Endothelial cell of umbilical vein (primary cell): ENCODE results near the gene DNAJC22. TPM values are rescaled to one million over a fixed set of nuclear protein-coding genes. Genes with fewer than 3 reads are reported as not detected.
A peak's percentile ranks its signal among the peaks of the same experiment; 100 is the strongest.

Experiments
- BruUV-seq: library from RNA; stranded (reverse); fragments of 400-500 nt; replicated peaks from 2 replicates; lab custom pipeline; 2021; lab: Mats Ljungman, UMichigan
- CTCF ChIA-PET: fragments of 300-600, 350-600 bp; sonication (Branson Sonifier 250); formaldehyde crosslinking; loops from one replicate; lab custom pipeline; 2021; ENCODE audit warnings: antibody characterized with exemption, inconsistent platforms; lab: Charles Lee
- POLR2A ChIA-PET: fragments of 300-600, 350-600 bp; sonication (Branson Sonifier 250); formaldehyde crosslinking; loops from one replicate; lab custom pipeline; 2021; ENCODE audit warnings: antibody characterized with exemption, inconsistent platforms; lab: Charles Lee
- DNase-seq: peaks from one replicate; pipeline ENCODE4 v3.0.0-alpha.2; 2011; ENCODE audit warnings: low read depth, low spot score
- FAIRE-seq: peaks from 2 replicates; lab custom pipeline; 2011; peaks lifted over from hg19 to GRCh38; lab: Jason Lieb, UNC
- H2AFZ ChIP-seq: 2 replicates; pipeline ENCODE4 v1.6.0; 2012; ENCODE audit warnings: low read depth, low read length, control low read depth, inconsistent platforms
- H3K27ac ChIP-seq: 2 replicates; pipeline ENCODE4 v1.5.1; 2011; ENCODE audit warnings: low read depth, mild to moderate bottlenecking, control low read depth, low read length, moderate library complexity; ENCODE audit not compliant: insufficient read depth
- H3K27me3 ChIP-seq, 2 experiments: 2 replicates each; pipeline versions ENCODE4 v1.6.0 to v1.6.1; 2011; ENCODE audit warnings: low read length in 2 of 2, mixed read lengths in 1 of 2; ENCODE audit not compliant: control insufficient read depth in 2 of 2, insufficient read depth in 2 of 2
- H3K36me3 ChIP-seq, 2 experiments: 2 replicates in 1 of 2; 3 replicates in 1 of 2; pipeline ENCODE4 v1.5.1; 2011; ENCODE audit warnings: low read length in 2 of 2, mild to moderate bottlenecking in 1 of 2, moderate library complexity in 1 of 2; ENCODE audit not compliant: control insufficient read depth in 2 of 2, insufficient read depth in 2 of 2; ENCODE audit errors: extremely low read depth in 1 of 2
- H3K4me1 ChIP-seq: 3 replicates; pipeline ENCODE4 v1.5.1; 2011; ENCODE audit warnings: mild to moderate bottlenecking, low read length; ENCODE audit not compliant: control insufficient read depth, insufficient read depth; ENCODE audit errors: extremely low read depth
- H3K4me2 ChIP-seq: 2 replicates; pipeline ENCODE4 v1.6.1; 2011; ENCODE audit warnings: low read length, control low read depth, mixed read lengths; ENCODE audit not compliant: insufficient read depth
- H3K4me3 ChIP-seq, 3 experiments: fragments of 200-600 bp in 1 of 3; sonication (generic), shearing (Covaris generic) in 1 of 3; replicated peaks in 1 of 3; 2 replicates each; pipeline ENCODE4 v1.5.1; 2011 to 2016; ENCODE audit warnings: control low read depth in 3 of 3, low read length in 3 of 3, mild to moderate bottlenecking in 2 of 3, inconsistent platforms in 1 of 3, low read depth in 1 of 3, moderate library complexity in 1 of 3; ENCODE audit not compliant: insufficient read depth in 1 of 3
- H3K79me2 ChIP-seq: 2 replicates; pipeline ENCODE4 v1.6.0; 2012; ENCODE audit warnings: low read length, inconsistent platforms; ENCODE audit not compliant: control insufficient read depth, insufficient read depth
- H3K9ac ChIP-seq: replicated peaks from 2 replicates; pipeline ENCODE3; 2011; ENCODE audit warnings: low read length, control low read depth; ENCODE audit not compliant: insufficient read depth; ENCODE audit errors: extremely low read depth
- H3K9me1 ChIP-seq: replicated peaks from 3 replicates; pipeline ENCODE4 v1.6.0; 2011; ENCODE audit warnings: mild to moderate bottlenecking, low read length; ENCODE audit not compliant: control insufficient read depth, insufficient read depth; ENCODE audit errors: extremely low read depth
- H3K9me3 ChIP-seq: replicated peaks from 2 replicates; pipeline ENCODE4 v1.5.1; 2012; ENCODE audit warnings: low read length, inconsistent platforms; ENCODE audit not compliant: control insufficient read depth, insufficient read depth
- H4K20me1 ChIP-seq: replicated peaks from 2 replicates; pipeline ENCODE3; 2011; ENCODE audit warnings: mild to moderate bottlenecking, low read length; ENCODE audit not compliant: control insufficient read depth, insufficient read depth; ENCODE audit errors: extremely low read depth
- EZH2 ChIP-seq: IDR thresholded peaks from 2 replicates; pipeline ENCODE4 v1.6.1; 2012; ENCODE audit warnings: borderline replicate concordance, low read depth, mild to moderate bottlenecking, moderate library complexity, low read length, inconsistent platforms; ENCODE audit not compliant: severe bottlenecking
- FOS ChIP-seq: IDR thresholded peaks from 2 replicates; pipeline ENCODE4 v1.6.1; 2011; ENCODE audit warnings: mild to moderate bottlenecking, low read length, moderate library complexity, borderline replicate concordance; ENCODE audit not compliant: insufficient read depth
- GATA2 ChIP-seq: IDR thresholded peaks from 2 replicates; pipeline ENCODE4 v1.7.0; 2011; ENCODE audit warnings: low read depth, mild to moderate bottlenecking, moderate library complexity, mixed read lengths, low read length; ENCODE audit not compliant: insufficient read length, insufficient read depth
- JUN ChIP-seq: IDR thresholded peaks from 2 replicates; pipeline ENCODE4 v1.6.1; 2011; ENCODE audit warnings: borderline replicate concordance, low read depth; ENCODE audit not compliant: insufficient read length, insufficient read depth
- MAX ChIP-seq: IDR thresholded peaks from 2 replicates; pipeline ENCODE4 v1.6.1; 2011; ENCODE audit not compliant: insufficient read depth, insufficient read length
- MYC ChIP-seq: IDR thresholded peaks from one replicate; pipeline ENCODE4 v1.6.1; 2011; ENCODE audit warnings: mild to moderate bottlenecking, low read depth, low read length
- POLR2A ChIP-seq: IDR thresholded peaks from 2 replicates; pipeline ENCODE4 v1.6.1; 2012; ENCODE audit warnings: low read depth, mild to moderate bottlenecking, control low read depth, low read length
- POLR2AphosphoS5 ChIP-seq: IDR thresholded peaks from 2 replicates; pipeline ENCODE4 v1.6.1; 2012; ENCODE audit warnings: low read depth, mild to moderate bottlenecking, control low read depth, low read length, moderate library complexity; ENCODE audit not compliant: insufficient read depth
- dilution Hi-C: fragments of 300-500 bp; cut with MboI; formaldehyde crosslinking; loops from one replicate; pipeline ENCODE4 v1.15.0; 2019; ENCODE audit warnings: low sequenced_read_pairs; ENCODE audit not compliant: extremely low pct_ligation_motif_present
- intact Hi-C: fragments of 100-400 bp; cut with micrococcal nuclease; formaldehyde crosslinking; loops from one replicate; pipeline ENCODE4 v1.10.0; 2022
- polyA plus RNA-seq, 4 experiments: library from polyadenylated mRNA; depleted of rRNA in 3 of 4; stranded (reverse) in 3 of 4; unstranded in 1 of 4; fragments of >200 nt; gene quantifications; 2 replicates each; pipeline versions ENCODE4 v1.2.1 to v1.2.3, GENCODE V29; 2011 to 2012; ENCODE audit warnings: missing spikeins in 1 of 4
- total RNA-seq: library from RNA; stranded (reverse); gene quantifications from 2 replicates; pipeline ENCODE4 v1.2.3, GENCODE V29; 2021
- TF ChIP-seq, protein P1 (sequence below), 2 donors: IDR thresholded peaks; 1 replicate in 1 of 2; 2 replicates in 1 of 2; pipeline ENCODE4 v1.5.1; 2011; ENCODE audit warnings: low read length in 2 of 2, mild to moderate bottlenecking in 2 of 2, moderate library complexity in 2 of 2, control low read depth in 1 of 2, inconsistent platforms in 1 of 2, low read depth in 1 of 2; ENCODE audit not compliant: insufficient read depth in 1 of 2; ENCODE audit errors: extremely low read depth in 1 of 2

The DNAJC22 gene
- total and polyA plus RNA-seq, 2 donors (not counting 3 experiments of a cell fraction or from before 2014, with no cell fraction given): 1.3 to 1.4 TPM

DNA sequence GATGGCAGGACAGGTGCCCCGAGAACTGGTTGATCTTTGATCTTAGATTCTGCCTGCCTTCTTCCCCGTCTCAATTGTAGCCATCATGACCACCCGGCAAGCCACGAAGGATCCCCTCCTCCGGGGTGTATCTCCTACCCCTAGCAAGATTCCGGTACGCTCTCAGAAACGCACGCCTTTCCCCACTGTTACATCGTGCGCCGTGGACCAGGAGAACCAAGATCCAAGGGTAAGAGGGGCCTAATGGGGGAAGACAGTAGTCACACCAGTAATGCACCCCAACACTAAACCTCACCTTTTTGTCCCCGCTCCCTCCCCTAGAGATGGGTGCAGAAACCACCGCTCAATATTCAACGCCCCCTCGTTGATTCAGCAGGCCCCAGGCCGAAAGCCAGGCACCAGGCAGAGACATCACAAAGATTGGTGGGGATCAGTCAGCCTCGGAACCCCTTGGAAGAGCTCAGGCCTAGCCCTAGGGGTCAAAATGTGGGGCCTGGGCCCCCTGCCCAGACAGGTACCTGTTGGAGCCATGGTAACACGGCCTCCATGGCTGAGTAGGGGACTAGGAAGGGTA is 23.1 kb upstream of the DNAJC22 start:
- no peak for FAIRE-seq

More for the DNA sequence above, 23.1 kb upstream of the DNAJC22 start:
- Histone ChIP-seq H3K4me3 (peak overlapping the region; percentile 57 to 90 (median 73)), H2AFZ (peak overlapping the region; percentile 95), H3K27ac (peak overlapping the region; percentile 58), H3K27me3 (no peaks in the 10 kb centered on the region), H3K4me2 (peak overlapping the region; percentile 96), H3K9me1 (no peaks in the 10 kb centered on the region), H3K4me1 (peaks cover 12% of the 10 kb centered on the region), H3K36me3 (peaks cover 0 to 3% of the 10 kb centered on the region in 2 experiments), H3K9me3 (no peaks in the 10 kb centered on the region), H4K20me1 (no peaks in the 10 kb centered on the region), H3K9ac (peak overlapping the region; percentile 86), H3K79me2 (peaks cover 11% of the 10 kb centered on the region)
- ChIA-PET CTCF (interaction anchor here (0.8 to 4.9 kb wide), 13 partner anchors 8 to 257 kb away, joined by 3 to 43 read pairs (median 6); partner anchors contain the start of gene DNAJC22), POLR2A (interaction anchor here (1.3 to 1.5 kb wide), 2 partner anchors 19 to 43 kb away, joined by 4 to 7 read pairs; partner anchors contain the start of gene SPATS2)
- TF ChIP-seq MYC: no peak
- no peak for TF ChIP-seq POLR2AphosphoS5
- no peak for TF ChIP-seq POLR2A
- TF ChIP-seq, protein P1, sequence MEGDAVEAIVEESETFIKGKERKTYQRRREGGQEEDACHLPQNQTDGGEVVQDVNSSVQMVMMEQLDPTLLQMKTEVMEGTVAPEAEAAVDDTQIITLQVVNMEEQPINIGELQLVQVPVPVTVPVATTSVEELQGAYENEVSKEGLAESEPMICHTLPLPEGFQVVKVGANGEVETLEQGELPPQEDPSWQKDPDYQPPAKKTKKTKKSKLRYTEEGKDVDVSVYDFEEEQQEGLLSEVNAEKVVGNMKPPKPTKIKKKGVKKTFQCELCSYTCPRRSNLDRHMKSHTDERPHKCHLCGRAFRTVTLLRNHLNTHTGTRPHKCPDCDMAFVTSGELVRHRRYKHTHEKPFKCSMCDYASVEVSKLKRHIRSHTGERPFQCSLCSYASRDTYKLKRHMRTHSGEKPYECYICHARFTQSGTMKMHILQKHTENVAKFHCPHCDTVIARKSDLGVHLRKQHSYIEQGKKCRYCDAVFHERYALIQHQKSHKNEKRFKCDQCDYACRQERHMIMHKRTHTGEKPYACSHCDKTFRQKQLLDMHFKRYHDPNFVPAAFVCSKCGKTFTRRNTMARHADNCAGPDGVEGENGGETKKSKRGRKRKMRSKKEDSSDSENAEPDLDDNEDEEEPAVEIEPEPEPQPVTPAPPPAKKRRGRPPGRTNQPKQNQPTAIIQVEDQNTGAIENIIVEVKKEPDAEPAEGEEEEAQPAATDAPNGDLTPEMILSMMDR (IDR thresholded peaks at IDR 0.05; ENCODE audit: extremely low read depth in 1 of 2, insufficient read depth in 1 of 2, low read depth in 1 of 2, low read length in 2 of 2): no peak
- no peak for TF ChIP-seq JUN
- no peak for TF ChIP-seq GATA2
- no peak for TF ChIP-seq EZH2
- no peak for TF ChIP-seq FOS
- TF ChIP-seq MAX: no peak
- dilution Hi-C loops (no loop called here), intact Hi-C loops (loop anchor here (1.0 kb wide), 1 partner anchor 19 kb away; no protein-coding TSS in a partner anchor)
- TSS peak; percentile 74 for BruUV-seq
- DNase-seq: no peak
